WTC11 (cell line): ENCODE data around the gene ST3GAL5. TPM values are rescaled to one million over a fixed set of nuclear protein-coding genes. Genes with fewer than 3 reads are reported as not detected.

Experiments used
- ATAC-seq: fragments of 200-7000 bp; cut with Tn5 transposase; 2 replicates; pipeline ENCODE4 v1.10.0; 2021; ENCODE audit warnings: mild to moderate bottlenecking, moderate library complexity
- CTCF ChIA-PET: fragments of 300-600 bp; sonication (Branson Sonifier 250); formaldehyde crosslinking; loops from one replicate; lab custom pipeline; 2021; ENCODE audit warnings: antibody characterized with exemption; lab: Charles Lee
- POLR2A ChIA-PET: fragments of 350-600 bp; sonication (Branson Sonifier 250); formaldehyde crosslinking; loops from one replicate; lab custom pipeline; 2021; ENCODE audit warnings: antibody characterized with exemption; lab: Charles Lee
- DNase-seq: peaks from one replicate; pipeline ENCODE4 v3.0.0; 2021; ENCODE audit warnings: low spot score
- H3K27ac Mint-ChIP-seq: 2 replicates; pipeline ENCODE4 v1.8.0; 2021; ENCODE audit warnings: mixed read lengths
- H3K27me3 Mint-ChIP-seq: 2 replicates; pipeline ENCODE4 v1.8.0; 2021; ENCODE audit warnings: low read depth, mild to moderate bottlenecking, moderate library complexity, mixed read lengths
- H3K36me3 Mint-ChIP-seq: 2 replicates; pipeline ENCODE4 v1.8.0; 2021; ENCODE audit warnings: mixed read lengths
- H3K4me1 Mint-ChIP-seq: 2 replicates; pipeline ENCODE4 v1.8.0; 2022; ENCODE audit warnings: mixed read lengths
- H3K4me3 Mint-ChIP-seq: 2 replicates; pipeline ENCODE4 v1.8.0; 2021; ENCODE audit warnings: mild to moderate bottlenecking, moderate library complexity, mixed read lengths
- H3K9me3 Mint-ChIP-seq: 2 replicates; pipeline ENCODE4 v1.8.0; 2021; ENCODE audit warnings: mixed read lengths
- CREB1 ChIP-seq: sonication (generic); formaldehyde crosslinking; IDR thresholded peaks from 2 replicates; pipeline ENCODE4 v1.8.0; 2023; ENCODE audit warnings: mild to moderate bottlenecking, missing genetic modification reagents
- ELF4 ChIP-seq: sonication (generic); formaldehyde crosslinking; IDR thresholded peaks from 2 replicates; pipeline ENCODE4 v1.8.1; 2022; ENCODE audit warnings: low read depth, mild to moderate bottlenecking, moderate library complexity, missing genetic modification reagents
- HMGXB4 ChIP-seq: sonication (generic); formaldehyde crosslinking; IDR thresholded peaks from 2 replicates; pipeline ENCODE4 v1.8.1; 2023; ENCODE audit warnings: mild to moderate bottlenecking, moderate library complexity, missing genetic modification reagents
- NFYB ChIP-seq: sonication (generic); formaldehyde crosslinking; conservative IDR thresholded peaks from 2 replicates; pipeline ENCODE4 v1.8.0; 2022; ENCODE audit warnings: low read depth, missing genetic modification reagents
- SMAD4 ChIP-seq: sonication (generic); formaldehyde crosslinking; IDR thresholded peaks from 2 replicates; pipeline ENCODE4 v1.8.0; 2022; ENCODE audit warnings: mild to moderate bottlenecking, missing genetic modification reagents
- TEAD1 ChIP-seq: sonication (generic); formaldehyde crosslinking; IDR thresholded peaks from 2 replicates; pipeline ENCODE4 v1.8.0; 2022; ENCODE audit warnings: mild to moderate bottlenecking, missing genetic modification reagents
- TP53 ChIP-seq: sonication (generic); formaldehyde crosslinking; IDR thresholded peaks from 2 replicates; pipeline ENCODE4 v1.8.1; 2023; ENCODE audit warnings: mild to moderate bottlenecking, missing genetic modification reagents
- USF1 ChIP-seq: sonication (generic); formaldehyde crosslinking; IDR thresholded peaks from 2 replicates; pipeline ENCODE4 v1.8.0; 2022; ENCODE audit warnings: mild to moderate bottlenecking, missing genetic modification reagents
- ZNF263 ChIP-seq: sonication (generic); formaldehyde crosslinking; IDR thresholded peaks from 2 replicates; pipeline ENCODE4 v1.8.1; 2022; ENCODE audit warnings: low read depth, mild to moderate bottlenecking, moderate library complexity, missing genetic modification reagents
- ZNF416 ChIP-seq: fragments of 250-450 bp; sonication (Bioruptor Pico); IDR thresholded peaks from 2 replicates; pipeline ENCODE4 v1.9.0; 2021; ENCODE audit warnings: mild to moderate bottlenecking, inconsistent platforms
- ZNF423 ChIP-seq: fragments of 250-450 bp; sonication (Bioruptor Pico); IDR thresholded peaks from 2 replicates; pipeline ENCODE4 v2.1.2; 2022; ENCODE audit warnings: mild to moderate bottlenecking, moderate library complexity
- total RNA-seq: library from RNA; stranded (reverse); gene quantifications from 3 replicates; pipeline ENCODE4 v1.2.3, GENCODE V29; 2021
- TF ChIP-seq, protein P1 (sequence below): sonication (generic); formaldehyde crosslinking; IDR thresholded peaks from 2 replicates; pipeline ENCODE4 v1.8.0; 2022; ENCODE audit warnings: missing genetic modification reagents
- TF ChIP-seq, protein P2 (sequence below): sonication (generic); formaldehyde crosslinking; IDR thresholded peaks from 2 replicates; pipeline ENCODE4 v1.8.1; 2022; ENCODE audit warnings: mild to moderate bottlenecking, moderate library complexity, missing genetic modification reagents
- TF ChIP-seq, protein P3 (sequence below): sonication (generic); formaldehyde crosslinking; IDR thresholded peaks from 2 replicates; pipeline ENCODE4 v1.8.0; 2023; ENCODE audit warnings: missing genetic modification reagents, mild to moderate bottlenecking, borderline replicate concordance
- TF ChIP-seq, protein P4 (sequence below): sonication (generic); formaldehyde crosslinking; IDR thresholded peaks from 2 replicates; pipeline ENCODE4 v1.8.1; 2022; ENCODE audit warnings: low read depth, missing genetic modification reagents, borderline replicate concordance
- TF ChIP-seq, protein P5 (sequence below): sonication (generic); formaldehyde crosslinking; IDR thresholded peaks from 2 replicates; pipeline ENCODE4 v1.8.1; 2023; ENCODE audit warnings: mild to moderate bottlenecking, missing genetic modification reagents, borderline replicate concordance

ST3GAL5 gene
- total RNA-seq, 1 experiment from 2014 or later, result 5.9 TPM

DNA sequence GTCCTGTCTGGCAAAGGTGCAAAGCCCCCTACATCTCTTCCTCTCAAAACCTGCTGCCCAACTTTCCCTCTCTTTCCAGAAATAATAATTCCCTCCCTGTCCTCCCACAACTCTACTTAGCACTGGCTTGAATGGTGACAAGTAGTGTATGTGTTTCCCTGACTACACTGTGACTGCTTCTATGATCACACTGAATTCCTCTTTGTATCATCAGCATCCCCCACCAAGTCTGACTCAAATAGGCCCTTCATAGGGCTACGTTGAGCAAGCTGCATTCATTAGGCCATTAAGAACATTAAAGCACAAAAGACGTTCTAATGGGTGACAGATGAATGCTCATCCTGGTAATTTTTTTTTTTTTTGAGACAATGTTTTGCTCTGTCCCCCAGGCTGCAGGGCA lies 13.7 kb upstream of the ST3GAL5 start:
- peaks cover 5% of the 10 kb centered on the region; the same call in 1 of the 2 replicates for H3K4me1 Mint-ChIP-seq
- ATAC-seq (no peak), DNase-seq (no peak)
- peaks cover 8% of the 10 kb centered on the region for H3K9me3 Mint-ChIP-seq
- H3K4me3 Mint-ChIP-seq, result no peak overlapping the region
- ChIA-PET CTCF (interaction anchor here (1.4 to 2.3 kb wide), 3 partner anchors 13 to 75 kb away, joined by 3 to 6 read pairs (median 4); partner anchors contain the start of gene ST3GAL5), POLR2A (interaction anchor here (1.0 kb wide), 1 partner anchor 12 kb away, joined by 3 read pairs; no protein-coding TSS in a partner anchor)
- TF ChIP-seq, protein P1, sequence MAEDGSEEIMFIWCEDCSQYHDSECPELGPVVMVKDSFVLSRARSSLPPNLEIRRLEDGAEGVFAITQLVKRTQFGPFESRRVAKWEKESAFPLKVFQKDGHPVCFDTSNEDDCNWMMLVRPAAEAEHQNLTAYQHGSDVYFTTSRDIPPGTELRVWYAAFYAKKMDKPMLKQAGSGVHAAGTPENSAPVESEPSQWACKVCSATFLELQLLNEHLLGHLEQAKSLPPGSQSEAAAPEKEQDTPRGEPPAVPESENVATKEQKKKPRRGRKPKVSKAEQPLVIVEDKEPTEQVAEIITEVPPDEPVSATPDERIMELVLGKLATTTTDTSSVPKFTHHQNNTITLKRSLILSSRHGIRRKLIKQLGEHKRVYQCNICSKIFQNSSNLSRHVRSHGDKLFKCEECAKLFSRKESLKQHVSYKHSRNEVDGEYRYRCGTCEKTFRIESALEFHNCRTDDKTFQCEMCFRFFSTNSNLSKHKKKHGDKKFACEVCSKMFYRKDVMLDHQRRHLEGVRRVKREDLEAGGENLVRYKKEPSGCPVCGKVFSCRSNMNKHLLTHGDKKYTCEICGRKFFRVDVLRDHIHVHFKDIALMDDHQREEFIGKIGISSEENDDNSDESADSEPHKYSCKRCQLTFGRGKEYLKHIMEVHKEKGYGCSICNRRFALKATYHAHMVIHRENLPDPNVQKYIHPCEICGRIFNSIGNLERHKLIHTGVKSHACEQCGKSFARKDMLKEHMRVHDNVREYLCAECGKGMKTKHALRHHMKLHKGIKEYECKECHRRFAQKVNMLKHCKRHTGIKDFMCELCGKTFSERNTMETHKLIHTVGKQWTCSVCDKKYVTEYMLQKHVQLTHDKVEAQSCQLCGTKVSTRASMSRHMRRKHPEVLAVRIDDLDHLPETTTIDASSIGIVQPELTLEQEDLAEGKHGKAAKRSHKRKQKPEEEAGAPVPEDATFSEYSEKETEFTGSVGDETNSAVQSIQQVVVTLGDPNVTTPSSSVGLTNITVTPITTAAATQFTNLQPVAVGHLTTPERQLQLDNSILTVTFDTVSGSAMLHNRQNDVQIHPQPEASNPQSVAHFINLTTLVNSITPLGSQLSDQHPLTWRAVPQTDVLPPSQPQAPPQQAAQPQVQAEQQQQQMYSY (CRISPR knock-in tag), result no peak
- TF ChIP-seq, protein P2, sequence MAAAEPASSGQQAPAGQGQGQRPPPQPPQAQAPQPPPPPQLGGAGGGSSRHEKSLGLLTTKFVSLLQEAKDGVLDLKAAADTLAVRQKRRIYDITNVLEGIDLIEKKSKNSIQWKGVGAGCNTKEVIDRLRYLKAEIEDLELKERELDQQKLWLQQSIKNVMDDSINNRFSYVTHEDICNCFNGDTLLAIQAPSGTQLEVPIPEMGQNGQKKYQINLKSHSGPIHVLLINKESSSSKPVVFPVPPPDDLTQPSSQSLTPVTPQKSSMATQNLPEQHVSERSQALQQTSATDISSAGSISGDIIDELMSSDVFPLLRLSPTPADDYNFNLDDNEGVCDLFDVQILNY (CRISPR knock-in tag), result no peak
- TF ChIP-seq, protein P3, sequence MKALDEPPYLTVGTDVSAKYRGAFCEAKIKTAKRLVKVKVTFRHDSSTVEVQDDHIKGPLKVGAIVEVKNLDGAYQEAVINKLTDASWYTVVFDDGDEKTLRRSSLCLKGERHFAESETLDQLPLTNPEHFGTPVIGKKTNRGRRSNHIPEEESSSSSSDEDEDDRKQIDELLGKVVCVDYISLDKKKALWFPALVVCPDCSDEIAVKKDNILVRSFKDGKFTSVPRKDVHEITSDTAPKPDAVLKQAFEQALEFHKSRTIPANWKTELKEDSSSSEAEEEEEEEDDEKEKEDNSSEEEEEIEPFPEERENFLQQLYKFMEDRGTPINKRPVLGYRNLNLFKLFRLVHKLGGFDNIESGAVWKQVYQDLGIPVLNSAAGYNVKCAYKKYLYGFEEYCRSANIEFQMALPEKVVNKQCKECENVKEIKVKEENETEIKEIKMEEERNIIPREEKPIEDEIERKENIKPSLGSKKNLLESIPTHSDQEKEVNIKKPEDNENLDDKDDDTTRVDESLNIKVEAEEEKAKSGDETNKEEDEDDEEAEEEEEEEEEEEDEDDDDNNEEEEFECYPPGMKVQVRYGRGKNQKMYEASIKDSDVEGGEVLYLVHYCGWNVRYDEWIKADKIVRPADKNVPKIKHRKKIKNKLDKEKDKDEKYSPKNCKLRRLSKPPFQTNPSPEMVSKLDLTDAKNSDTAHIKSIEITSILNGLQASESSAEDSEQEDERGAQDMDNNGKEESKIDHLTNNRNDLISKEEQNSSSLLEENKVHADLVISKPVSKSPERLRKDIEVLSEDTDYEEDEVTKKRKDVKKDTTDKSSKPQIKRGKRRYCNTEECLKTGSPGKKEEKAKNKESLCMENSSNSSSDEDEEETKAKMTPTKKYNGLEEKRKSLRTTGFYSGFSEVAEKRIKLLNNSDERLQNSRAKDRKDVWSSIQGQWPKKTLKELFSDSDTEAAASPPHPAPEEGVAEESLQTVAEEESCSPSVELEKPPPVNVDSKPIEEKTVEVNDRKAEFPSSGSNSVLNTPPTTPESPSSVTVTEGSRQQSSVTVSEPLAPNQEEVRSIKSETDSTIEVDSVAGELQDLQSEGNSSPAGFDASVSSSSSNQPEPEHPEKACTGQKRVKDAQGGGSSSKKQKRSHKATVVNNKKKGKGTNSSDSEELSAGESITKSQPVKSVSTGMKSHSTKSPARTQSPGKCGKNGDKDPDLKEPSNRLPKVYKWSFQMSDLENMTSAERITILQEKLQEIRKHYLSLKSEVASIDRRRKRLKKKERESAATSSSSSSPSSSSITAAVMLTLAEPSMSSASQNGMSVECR (CRISPR knock-in tag), result no peak
- no peak for TF ChIP-seq TP53 (CRISPR knock-in tag)
- no peak for TF ChIP-seq USF1 (CRISPR knock-in tag)
- TF ChIP-seq TEAD1 (CRISPR knock-in tag), result no peak
- TF ChIP-seq ZNF263 (CRISPR knock-in tag), result no peak
- H3K36me3 Mint-ChIP-seq, result no peaks in the 10 kb centered on the region
- H3K27ac Mint-ChIP-seq, result no peak overlapping the region; the same call in 1 of the 2 replicates
- H3K27me3 Mint-ChIP-seq, result no peaks in the 10 kb centered on the region; the same call in 1 of the 2 replicates

GRCh38 chr2:85901155-85901554 lies 12.4 kb upstream of the ST3GAL5 start:
- ATAC-seq, result no peak
- Mint-ChIP-seq H3K9me3 (peaks cover 8% of the 10 kb centered on the region), H3K27ac (no peak overlapping the region), H3K36me3 (no peaks in the 10 kb centered on the region), H3K27me3 (no peaks in the 10 kb centered on the region; the same call in 1 of the 2 replicates), H3K4me3 (no peak overlapping the region), H3K4me1 (peaks cover 5% of the 10 kb centered on the region; the same call in 1 of the 2 replicates)
- ChIA-PET POLR2A (no interaction called here), CTCF (interaction anchor here (1.9 to 2.3 kb wide), 2 partner anchors 12 to 74 kb away, joined by 4 to 6 read pairs; no protein-coding TSS in a partner anchor)
- DNase-seq, result no peak
- TF ChIP-seq SMAD4 (CRISPR knock-in tag) (no peak), HMGXB4 (CRISPR knock-in tag) (no peak), ZNF423 (CRISPR knock-in tag) (no peak), ZNF416 (CRISPR knock-in tag) (no peak), CREB1 (CRISPR knock-in tag) (no peak), NFYB (CRISPR knock-in tag) (no peak), ELF4 (no peak)
- TF ChIP-seq, protein P4, sequence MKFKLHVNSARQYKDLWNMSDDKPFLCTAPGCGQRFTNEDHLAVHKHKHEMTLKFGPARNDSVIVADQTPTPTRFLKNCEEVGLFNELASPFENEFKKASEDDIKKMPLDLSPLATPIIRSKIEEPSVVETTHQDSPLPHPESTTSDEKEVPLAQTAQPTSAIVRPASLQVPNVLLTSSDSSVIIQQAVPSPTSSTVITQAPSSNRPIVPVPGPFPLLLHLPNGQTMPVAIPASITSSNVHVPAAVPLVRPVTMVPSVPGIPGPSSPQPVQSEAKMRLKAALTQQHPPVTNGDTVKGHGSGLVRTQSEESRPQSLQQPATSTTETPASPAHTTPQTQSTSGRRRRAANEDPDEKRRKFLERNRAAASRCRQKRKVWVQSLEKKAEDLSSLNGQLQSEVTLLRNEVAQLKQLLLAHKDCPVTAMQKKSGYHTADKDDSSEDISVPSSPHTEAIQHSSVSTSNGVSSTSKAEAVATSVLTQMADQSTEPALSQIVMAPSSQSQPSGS, result no peak
- TF ChIP-seq, protein P5, sequence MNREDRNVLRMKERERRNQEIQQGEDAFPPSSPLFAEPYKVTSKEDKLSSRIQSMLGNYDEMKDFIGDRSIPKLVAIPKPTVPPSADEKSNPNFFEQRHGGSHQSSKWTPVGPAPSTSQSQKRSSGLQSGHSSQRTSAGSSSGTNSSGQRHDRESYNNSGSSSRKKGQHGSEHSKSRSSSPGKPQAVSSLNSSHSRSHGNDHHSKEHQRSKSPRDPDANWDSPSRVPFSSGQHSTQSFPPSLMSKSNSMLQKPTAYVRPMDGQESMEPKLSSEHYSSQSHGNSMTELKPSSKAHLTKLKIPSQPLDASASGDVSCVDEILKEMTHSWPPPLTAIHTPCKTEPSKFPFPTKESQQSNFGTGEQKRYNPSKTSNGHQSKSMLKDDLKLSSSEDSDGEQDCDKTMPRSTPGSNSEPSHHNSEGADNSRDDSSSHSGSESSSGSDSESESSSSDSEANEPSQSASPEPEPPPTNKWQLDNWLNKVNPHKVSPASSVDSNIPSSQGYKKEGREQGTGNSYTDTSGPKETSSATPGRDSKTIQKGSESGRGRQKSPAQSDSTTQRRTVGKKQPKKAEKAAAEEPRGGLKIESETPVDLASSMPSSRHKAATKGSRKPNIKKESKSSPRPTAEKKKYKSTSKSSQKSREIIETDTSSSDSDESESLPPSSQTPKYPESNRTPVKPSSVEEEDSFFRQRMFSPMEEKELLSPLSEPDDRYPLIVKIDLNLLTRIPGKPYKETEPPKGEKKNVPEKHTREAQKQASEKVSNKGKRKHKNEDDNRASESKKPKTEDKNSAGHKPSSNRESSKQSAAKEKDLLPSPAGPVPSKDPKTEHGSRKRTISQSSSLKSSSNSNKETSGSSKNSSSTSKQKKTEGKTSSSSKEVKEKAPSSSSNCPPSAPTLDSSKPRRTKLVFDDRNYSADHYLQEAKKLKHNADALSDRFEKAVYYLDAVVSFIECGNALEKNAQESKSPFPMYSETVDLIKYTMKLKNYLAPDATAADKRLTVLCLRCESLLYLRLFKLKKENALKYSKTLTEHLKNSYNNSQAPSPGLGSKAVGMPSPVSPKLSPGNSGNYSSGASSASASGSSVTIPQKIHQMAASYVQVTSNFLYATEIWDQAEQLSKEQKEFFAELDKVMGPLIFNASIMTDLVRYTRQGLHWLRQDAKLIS, result no peak
- TF ChIP-seq, protein P2 (CRISPR knock-in tag), result no peak
